Left kidney (tissue), 2 donors: ENCODE results near the gene KDSR. TPM values are rescaled to one million over a fixed set of nuclear protein-coding genes. Genes with fewer than 3 reads are reported as not detected.

Experiments
- DNase-seq: peaks from one replicate; pipeline ENCODE4 v3.0.0-alpha.2; 2013
- polyA plus RNA-seq: library from polyadenylated mRNA; unstranded; fragments of 120-200 nt; gene quantifications from one replicate; pipeline ENCODE4 v1.2.1, GENCODE V29; 2013; ENCODE audit not compliant: insufficient read length

Gene KDSR
- polyA plus RNA-seq, 1 donor, result 51.6 TPM

- no peak for DNase-seq
These were observed 45.7 kb downstream of the KDSR start for GRCh38 chr18:63321291-63321690.

- no peak for DNase-seq
These were observed 46.1 kb downstream of the KDSR start for GRCh38 chr18:63320975-63321265.

GRCh38 chr18:63320123-63320974 lies 46.7 kb downstream of the KDSR start:
- DNase-seq, result peak; percentile 82

- no peak for DNase-seq
These were observed 47.5 kb downstream of the KDSR start, which contains the start of gene BCL2 for GRCh38 chr18:63319383-63320122. BCL2 (minus strand) TSS chr18:63319769.

- no peak for DNase-seq
These were observed 48.1 kb downstream of the KDSR start for GRCh38 chr18:63318889-63319382.

- peak; percentile 80 for DNase-seq
These were observed 48.8 kb downstream of the KDSR start for GRCh38 chr18:63317982-63318888.

- no peak for DNase-seq
These were observed 49.5 kb downstream of the KDSR start for GRCh38 chr18:63317556-63317946.

- no peak for DNase-seq
These were observed 50.1 kb downstream of the KDSR start for GRCh38 chr18:63316612-63317555.

GRCh38 chr18:63315876-63316275 lies 51.1 kb downstream of the KDSR start:
- no peak for DNase-seq

GRCh38 chr18:63315131-63315662 lies 51.8 kb downstream of the KDSR start:
- DNase-seq, result no peak

GRCh38 chr18:63314062-63314790 lies 52.8 kb downstream of the KDSR start:
- no peak for DNase-seq

- DNase-seq, result no peak
These were observed 53.5 kb downstream of the KDSR start for GRCh38 chr18:63313396-63313917.

- DNase-seq, result no peak
These were observed 54.1 kb downstream of the KDSR start for GRCh38 chr18:63312737-63313395.

- no peak for DNase-seq
These were observed 55.0 kb downstream of the KDSR start for GRCh38 chr18:63312019-63312409.

- DNase-seq, result no peak
These were observed 55.6 kb downstream of the KDSR start for GRCh38 chr18:63311118-63312018.

GRCh38 chr18:63309422-63309821 lies 57.6 kb downstream of the KDSR start:
- no peak for DNase-seq

- DNase-seq, result no peak
These were observed 59.3 kb downstream of the KDSR start for GRCh38 chr18:63307551-63308200.
